HG03521 (cell line): ENCODE results near the gene GLUD1.
"Not testable (repeated sequence)": the region's sequence is repeated elsewhere in the genome, so short reads cannot be mapped to it uniquely, and the experiment has no call there.

Experiments
- ATAC-seq: cut with Tn5 transposase; IDR thresholded peaks from one replicate; pipeline ENCODE4 v1.9.1; 2021; ENCODE audit warnings: mild to moderate bottlenecking, moderate library complexity; ENCODE audit not compliant: unreplicated experiment

GLUD1 gene

GRCh38 chr10:87007124-87007523 is 87.5 kb downstream of the GLUD1 start:
- ATAC-seq, result not testable (repeated sequence)

- ATAC-seq, result no peak
Observed at GRCh38 chr10:87000491-87000890, 94.2 kb downstream of the GLUD1 start.
